Umbilical cord (tissue), 2 donors: ENCODE results near the gene MN1. TPM values are rescaled to one million over a fixed set of nuclear protein-coding genes. Genes with fewer than 3 reads are reported as not detected.

Source experiments
- DNase-seq: peaks from one replicate; pipeline ENCODE4 v3.0.0-alpha.2; 2015; ENCODE audit warnings: low spot score
- total RNA-seq: library from RNA; depleted of rRNA; stranded (reverse); fragments of >200 nt; gene quantifications from one replicate; pipeline ENCODE4 v1.2.3, GENCODE V29; 2014; ENCODE audit warnings: low replicate concordance; ENCODE audit not compliant: insufficient read depth

The MN1 gene
- total RNA-seq, 1 donor from 2014 or later: 9.9 TPM

GRCh38 chr22:27827604-27828587 lies 26.3 kb upstream of the MN1 start:
- no peak for DNase-seq

- no peak for DNase-seq
Observed at GRCh38 chr22:27825174-27825573, 23.6 kb upstream of the MN1 start.

- no peak for DNase-seq
Observed at GRCh38 chr22:27823221-27823620, 21.7 kb upstream of the MN1 start.

GRCh38 chr22:27820896-27821866 lies 19.6 kb upstream of the MN1 start:
- no peak for DNase-seq

- no peak for DNase-seq
Observed at GRCh38 chr22:27816552-27816951, 15.0 kb upstream of the MN1 start.

GRCh38 chr22:27815826-27816530 lies 14.4 kb upstream of the MN1 start:
- no peak for DNase-seq

GRCh38 chr22:27814993-27815392 lies 13.4 kb upstream of the MN1 start:
- DNase-seq: no peak

- DNase-seq: no peak
Observed at GRCh38 chr22:27811778-27812177, 10.2 kb upstream of the MN1 start.

GRCh38 chr22:27810609-27811151 lies 9.1 kb upstream of the MN1 start:
- peak; percentile 92 for DNase-seq

GRCh38 chr22:27809700-27810608 lies 8.4 kb upstream of the MN1 start:
- DNase-seq: no peak

- no peak for DNase-seq
Observed at GRCh38 chr22:27809226-27809603, 7.7 kb upstream of the MN1 start.

- peak; percentile 63 for DNase-seq
Observed at GRCh38 chr22:27808451-27809225, 7.1 kb upstream of the MN1 start.

GRCh38 chr22:27805841-27806240 lies 4.3 kb upstream of the MN1 start:
- no peak for DNase-seq

- peak; percentile 79 for DNase-seq
Observed at GRCh38 chr22:27804470-27805297, 3.1 kb upstream of the MN1 start.

- no peak for DNase-seq
Observed at GRCh38 chr22:27803841-27804415, 2.4 kb upstream of the MN1 start.

GRCh38 chr22:27802346-27803073 lies 954 bp upstream of the MN1 start:
- DNase-seq: no peak

GRCh38 chr22:27801202-27801615 lies 347 bp downstream of the MN1 start:
- peak; percentile 40 for DNase-seq
